ENCODE results near the gene PAXX. TPM values are rescaled to one million over a fixed set of nuclear protein-coding genes. Genes with fewer than 3 reads are reported as not detected.

The PAXX gene
- total RNA-seq, 1 donor from 2014 or later = 8.3 TPM

DNA sequence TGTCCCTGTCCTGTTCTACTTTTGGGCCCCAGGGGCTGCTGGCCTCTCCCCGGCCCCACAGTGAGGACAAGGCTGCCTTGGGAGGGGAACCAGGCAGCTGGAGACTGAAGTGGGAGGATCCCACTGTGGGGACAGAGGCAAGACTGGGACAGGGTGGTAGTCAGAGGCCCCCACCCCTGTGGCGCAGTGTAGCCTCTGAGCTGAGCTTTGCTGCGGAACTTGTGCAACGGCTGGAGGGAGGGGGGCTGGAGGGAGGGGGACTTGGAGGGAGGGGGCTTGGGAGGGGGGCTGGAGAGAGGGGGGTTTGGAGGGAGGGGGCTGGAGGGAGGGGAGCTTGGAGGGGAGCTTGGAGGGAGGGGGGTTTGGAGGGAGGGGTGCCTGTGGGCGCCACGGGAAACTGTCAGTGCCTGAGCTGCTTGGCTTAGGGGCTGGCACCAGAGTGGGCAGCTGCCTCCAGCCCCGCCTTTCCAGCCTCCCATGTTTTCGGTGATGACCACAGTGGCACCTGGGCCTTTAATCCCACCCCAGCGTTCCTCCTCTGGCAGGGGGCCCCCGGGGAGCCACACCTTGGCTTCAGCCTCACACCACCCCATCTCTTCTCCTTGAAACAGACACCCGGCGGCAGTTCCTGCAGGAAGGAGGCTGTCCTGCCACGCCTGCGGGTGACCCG lies 42.0 kb downstream of the PAXX start:
- H3K9me3 Mint-ChIP-seq (ENCODE audit: unreplicated experiment) = no peaks in the 10 kb centered on the region
- no peak for DNase-seq (ENCODE audit: low spot score)
- H3K27ac Mint-ChIP-seq (ENCODE audit: unreplicated experiment) = no peak overlapping the region
- peaks cover 6% of the 10 kb centered on the region for H3K27me3 Mint-ChIP-seq (ENCODE audit: unreplicated experiment)
- TF ChIP-seq, protein P1, sequence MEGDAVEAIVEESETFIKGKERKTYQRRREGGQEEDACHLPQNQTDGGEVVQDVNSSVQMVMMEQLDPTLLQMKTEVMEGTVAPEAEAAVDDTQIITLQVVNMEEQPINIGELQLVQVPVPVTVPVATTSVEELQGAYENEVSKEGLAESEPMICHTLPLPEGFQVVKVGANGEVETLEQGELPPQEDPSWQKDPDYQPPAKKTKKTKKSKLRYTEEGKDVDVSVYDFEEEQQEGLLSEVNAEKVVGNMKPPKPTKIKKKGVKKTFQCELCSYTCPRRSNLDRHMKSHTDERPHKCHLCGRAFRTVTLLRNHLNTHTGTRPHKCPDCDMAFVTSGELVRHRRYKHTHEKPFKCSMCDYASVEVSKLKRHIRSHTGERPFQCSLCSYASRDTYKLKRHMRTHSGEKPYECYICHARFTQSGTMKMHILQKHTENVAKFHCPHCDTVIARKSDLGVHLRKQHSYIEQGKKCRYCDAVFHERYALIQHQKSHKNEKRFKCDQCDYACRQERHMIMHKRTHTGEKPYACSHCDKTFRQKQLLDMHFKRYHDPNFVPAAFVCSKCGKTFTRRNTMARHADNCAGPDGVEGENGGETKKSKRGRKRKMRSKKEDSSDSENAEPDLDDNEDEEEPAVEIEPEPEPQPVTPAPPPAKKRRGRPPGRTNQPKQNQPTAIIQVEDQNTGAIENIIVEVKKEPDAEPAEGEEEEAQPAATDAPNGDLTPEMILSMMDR (IDR thresholded peaks at IDR 0.05; ENCODE audit: unreplicated experiment) = no peak
- no peak overlapping the region for H3K4me3 Mint-ChIP-seq (ENCODE audit: unreplicated experiment)
- H3K4me1 Mint-ChIP-seq (ENCODE audit: unreplicated experiment) = no peaks in the 10 kb centered on the region
- H3K36me3 Mint-ChIP-seq (ENCODE audit: low read depth, unreplicated experiment) = peaks cover 4% of the 10 kb centered on the region

DNA sequence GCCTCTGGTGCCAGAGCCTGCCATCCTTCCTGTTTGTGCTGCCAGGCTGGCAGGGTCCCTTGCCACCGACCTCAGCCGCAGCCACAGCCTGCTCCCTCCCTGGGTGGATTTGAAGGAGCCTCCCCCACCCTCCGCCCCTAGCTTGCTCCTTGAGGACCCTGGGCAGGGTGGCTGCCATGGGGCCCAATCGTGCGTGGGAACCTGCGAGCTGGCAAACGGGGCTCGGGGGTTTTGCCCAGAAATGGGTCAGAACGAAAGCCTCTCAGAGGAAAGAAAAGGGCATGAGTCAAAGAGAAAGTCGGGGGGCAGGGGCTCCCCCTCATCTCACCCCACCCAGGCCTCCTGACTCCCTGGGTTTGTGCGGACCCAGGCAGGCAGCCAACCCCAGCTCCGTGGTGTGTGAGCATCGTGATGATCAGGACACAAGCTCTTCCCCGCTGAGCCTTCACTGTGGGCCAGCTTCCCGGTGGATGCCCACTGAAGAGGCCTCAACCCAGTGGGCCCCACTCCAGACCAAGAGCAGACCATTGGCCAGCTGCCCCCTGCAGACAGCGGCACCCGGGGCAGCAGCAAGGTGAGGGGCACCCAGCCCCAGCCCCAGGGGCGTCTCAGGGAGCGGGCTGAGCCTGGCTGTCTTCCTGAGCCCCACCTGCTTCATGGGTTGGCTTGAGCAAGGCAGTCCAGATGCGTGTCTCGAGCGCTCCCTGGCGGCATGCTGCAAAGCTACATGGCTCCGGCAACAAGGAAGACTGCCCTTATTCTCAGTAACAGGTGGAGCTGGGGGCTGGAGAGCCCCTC lies 42.7 kb downstream of the PAXX start:
- Mint-ChIP-seq H3K9me3 (ENCODE audit: unreplicated experiment) (no peaks in the 10 kb centered on the region), H3K36me3 (ENCODE audit: low read depth, unreplicated experiment) (peaks cover 4% of the 10 kb centered on the region), H3K27ac (ENCODE audit: unreplicated experiment) (no peak overlapping the region), H3K4me3 (ENCODE audit: unreplicated experiment) (no peak overlapping the region), H3K4me1 (ENCODE audit: unreplicated experiment) (no peaks in the 10 kb centered on the region), H3K27me3 (ENCODE audit: unreplicated experiment) (peaks cover 3% of the 10 kb centered on the region)
- DNase-seq (ENCODE audit: low spot score) = peak; percentile 90
- TF ChIP-seq, protein P1 (IDR thresholded peaks at IDR 0.05; ENCODE audit: unreplicated experiment) = peak; percentile 67

GRCh38 chr9:137035507-137035834 lies 43.2 kb downstream of the PAXX start:
- no peak for DNase-seq (ENCODE audit: low spot score)
- H3K27ac Mint-ChIP-seq (ENCODE audit: unreplicated experiment) = no peak overlapping the region
- TF ChIP-seq, protein P1 (IDR thresholded peaks at IDR 0.05; ENCODE audit: unreplicated experiment) = peak; percentile 45
- peaks cover 3% of the 10 kb centered on the region for H3K27me3 Mint-ChIP-seq (ENCODE audit: unreplicated experiment)
- H3K4me1 Mint-ChIP-seq (ENCODE audit: unreplicated experiment) = no peaks in the 10 kb centered on the region
- H3K36me3 Mint-ChIP-seq (ENCODE audit: low read depth, unreplicated experiment) = peaks cover 4% of the 10 kb centered on the region
- no peak overlapping the region for H3K4me3 Mint-ChIP-seq (ENCODE audit: unreplicated experiment)
- H3K9me3 Mint-ChIP-seq (ENCODE audit: unreplicated experiment) = no peaks in the 10 kb centered on the region

DNA sequence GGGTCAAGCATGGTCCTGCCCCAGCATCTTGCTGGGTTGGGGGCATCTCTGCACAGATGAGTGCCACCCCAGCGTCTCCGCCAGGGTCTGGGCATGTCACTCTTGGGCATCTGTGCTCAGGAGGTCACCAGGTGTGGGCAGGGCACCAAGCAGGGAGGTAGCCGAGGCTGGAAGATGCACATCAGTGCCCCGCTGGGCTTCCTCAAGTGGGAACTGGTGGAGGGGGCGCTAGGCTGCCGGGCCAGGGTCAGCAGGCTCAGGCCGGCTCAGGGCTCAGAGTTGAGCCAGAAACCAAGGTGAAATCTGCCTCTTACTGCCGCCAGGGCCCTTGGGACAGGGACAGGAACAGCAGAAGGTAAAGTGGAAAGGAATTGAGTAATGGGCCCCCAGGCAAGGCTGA lies 43.7 kb downstream of the PAXX start:
- Mint-ChIP-seq H3K9me3 (ENCODE audit: unreplicated experiment) (no peaks in the 10 kb centered on the region), H3K36me3 (ENCODE audit: low read depth, unreplicated experiment) (peaks cover 4% of the 10 kb centered on the region), H3K27me3 (ENCODE audit: unreplicated experiment) (peaks cover 2% of the 10 kb centered on the region)

More for the DNA sequence above, 43.7 kb downstream of the PAXX start:
- H3K4me3 Mint-ChIP-seq (ENCODE audit: unreplicated experiment) = no peak overlapping the region
- TF ChIP-seq, protein P1 (IDR thresholded peaks at IDR 0.05; ENCODE audit: unreplicated experiment) = no peak
- no peak for DNase-seq (ENCODE audit: low spot score)
- no peaks in the 10 kb centered on the region for H3K4me1 Mint-ChIP-seq (ENCODE audit: unreplicated experiment)
- H3K27ac Mint-ChIP-seq (ENCODE audit: unreplicated experiment) = no peak overlapping the region

Data from endothelial cell (in vitro differentiated cells).